ENCODE results near the gene MERTK.

GRCh38 chr2:111975053-111975552 lies 76.7 kb downstream of the MERTK start:
- TF ChIP-seq CTCF (IDR thresholded peaks at IDR 0.05) = no peak
- no peak for TF ChIP-seq POLR2A (IDR thresholded peaks at IDR 0.05)
